Subcutaneous adipose tissue (tissue), 4 donors: Measurements from ENCODE around the gene LEMD1. TPM values are rescaled to one million over a fixed set of nuclear protein-coding genes. Genes with fewer than 3 reads are reported as not detected.

Source experiments
- CTCF ChIP-seq: fragments of 450-650 bp; IDR thresholded peaks from one replicate; pipeline ENCODE4 v1.5.1; 2016; ENCODE audit warnings: low read depth, mild to moderate bottlenecking, control low read depth, antibody characterized with exemption, moderate library complexity
- total RNA-seq, 4 donors: library from RNA; depleted of rRNA; stranded (reverse); fragments of >200 nt; gene quantifications; one replicate each; pipeline ENCODE4 v1.1.0, GENCODE V29; 2016

LEMD1 gene
- total RNA-seq, 4 donors from 2014 or later, result not detected

GRCh38 chr1:205373798-205374175 lies 48.1 kb downstream of the LEMD1 start:
- TF ChIP-seq CTCF, result no peak

GRCh38 chr1:205373022-205373797 lies 48.6 kb downstream of the LEMD1 start:
- TF ChIP-seq CTCF, result no peak

GRCh38 chr1:205371871-205372660 lies 49.8 kb downstream of the LEMD1 start:
- no peak for TF ChIP-seq CTCF

- no peak for TF ChIP-seq CTCF
These were observed 51.1 kb downstream of the LEMD1 start for GRCh38 chr1:205370780-205371179.

- no peak for TF ChIP-seq CTCF
These were observed 52.1 kb downstream of the LEMD1 start for GRCh38 chr1:205369701-205370123.

GRCh38 chr1:205368478-205368877 lies 53.4 kb downstream of the LEMD1 start:
- no peak for TF ChIP-seq CTCF

- TF ChIP-seq CTCF, result no peak
These were observed 55.9 kb downstream of the LEMD1 start for GRCh38 chr1:205365945-205366463.
